Measurements from ENCODE around the gene FBXO36.

DNA sequence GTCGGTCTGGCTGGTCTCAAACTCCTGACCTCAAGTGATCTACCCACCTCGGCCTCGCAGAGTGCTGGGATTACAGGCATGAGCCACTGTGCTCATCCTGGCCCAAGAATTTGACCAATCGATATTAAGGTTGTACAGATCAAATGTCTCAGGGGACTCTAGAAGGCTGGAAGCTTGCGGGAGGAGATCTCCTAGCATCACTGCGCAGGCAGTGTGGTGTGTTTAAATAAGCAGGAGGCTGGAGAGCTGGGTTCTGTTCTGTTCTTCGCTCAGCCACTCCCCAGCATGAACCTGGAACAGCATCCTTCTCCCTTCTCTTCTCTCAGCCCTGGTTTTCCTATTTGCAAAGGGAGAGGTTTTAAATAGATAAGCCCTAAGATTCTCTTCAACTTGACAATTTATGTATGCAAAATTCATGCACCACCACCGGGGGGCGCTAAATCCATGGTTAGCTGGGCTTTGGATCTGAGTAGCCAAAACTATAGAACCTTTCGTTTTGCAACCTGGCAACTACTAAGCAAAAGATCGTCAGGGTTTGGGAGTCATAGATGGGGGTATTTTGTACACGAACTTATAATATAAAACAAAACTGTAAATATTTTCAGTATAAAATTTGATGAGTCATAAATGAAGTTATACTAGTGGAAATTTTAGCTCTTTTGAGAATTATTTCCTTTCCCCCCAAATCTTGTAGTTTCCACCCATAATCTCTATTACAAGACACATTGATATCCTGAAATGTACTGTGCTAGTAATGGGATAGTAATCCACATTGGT, 85.8 kb downstream of the FBXO36 start:
- TF ChIP-seq CTCF (IDR thresholded peaks at IDR 0.05 in 8 of 11, conservative IDR thresholded peaks at IDR 0.05 in 3 of 11) (peak; percentile 41 to 86 (median 74)), POLR2A (IDR thresholded peaks at IDR 0.05) (no peak)

Data from spleen (tissue), 7 donors.